ENCODE results near the gene TUBGCP2. TPM values are rescaled to one million over a fixed set of nuclear protein-coding genes. Genes with fewer than 3 reads are reported as not detected.
"Not testable (repeated sequence)": the region's sequence is repeated elsewhere in the genome, so short reads cannot be mapped to it uniquely, and the experiment has no call there.

The TUBGCP2 gene
- total RNA-seq, 1 donor from 2014 or later, result 56.2 TPM

DNA sequence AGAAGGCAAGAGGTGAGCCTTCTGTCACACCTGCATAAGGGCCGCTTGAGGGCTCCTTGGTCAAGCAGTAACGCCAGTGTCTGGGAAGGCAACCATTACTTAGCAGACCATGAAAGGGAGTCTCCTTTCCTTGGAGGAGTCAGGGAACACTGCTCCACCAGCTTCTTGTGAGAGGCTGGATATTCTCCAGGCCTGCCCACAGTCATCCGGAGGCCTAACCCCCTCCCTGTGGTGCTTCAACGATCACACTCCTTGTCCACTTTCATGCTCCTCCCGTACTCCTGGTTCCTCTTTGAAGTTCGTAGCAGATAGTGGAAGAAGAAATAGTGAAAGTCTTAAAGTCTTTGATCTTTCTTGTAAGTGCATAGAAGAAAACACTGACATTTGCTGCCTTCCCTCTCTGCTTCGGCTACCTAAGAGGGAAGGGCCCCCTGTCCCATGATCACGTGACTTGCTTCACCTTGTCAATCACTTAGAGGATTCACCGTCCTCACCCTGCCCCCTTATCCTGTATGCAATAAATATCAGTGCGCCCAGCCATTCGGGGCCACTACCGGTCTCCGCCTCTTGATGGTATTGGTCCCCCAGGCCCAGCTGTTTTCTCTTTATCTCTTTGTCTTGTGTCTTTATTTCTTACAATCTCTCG is 13.5 kb upstream of the TUBGCP2 start:
- H3K27me3 Mint-ChIP-seq (ENCODE audit: low read depth, unreplicated experiment), result peaks cover 24% of the 10 kb centered on the region
- H3K36me3 ChIP-seq (ENCODE audit: insufficient read depth, low read length); H3K79me2 ChIP-seq (ENCODE audit: insufficient read depth, low read length); H3K27ac ChIP-seq (ENCODE audit: low read depth, low read length); H3K4me1 Mint-ChIP-seq (ENCODE audit: low read depth, unreplicated experiment); H3K4me2 ChIP-seq (ENCODE audit: low read length); H3K36me3 Mint-ChIP-seq (ENCODE audit: low read depth, unreplicated experiment); H3K4me1 ChIP-seq (ENCODE audit: insufficient read depth, low read length); H2AFZ ChIP-seq (ENCODE audit: low read depth, low read length); FAIRE-seq; DNase-seq (ENCODE audit: low read depth); H3K9ac ChIP-seq (ENCODE audit: low read length); H3K27ac Mint-ChIP-seq (ENCODE audit: unreplicated experiment); H3K9me3 ChIP-seq (ENCODE audit: insufficient read depth, low read depth, low read length); H3K9me3 Mint-ChIP-seq (ENCODE audit: unreplicated experiment); H4K20me1 ChIP-seq (ENCODE audit: insufficient read depth, low read length); H3K4me3 Mint-ChIP-seq (ENCODE audit: unreplicated experiment); H3K4me3 ChIP-seq (ENCODE audit: insufficient read depth, low read depth, low read length): not testable (repeated sequence)
- peaks cover 11% of the 10 kb centered on the region for H3K27me3 ChIP-seq (ENCODE audit: insufficient read depth, low read length)

DNA sequence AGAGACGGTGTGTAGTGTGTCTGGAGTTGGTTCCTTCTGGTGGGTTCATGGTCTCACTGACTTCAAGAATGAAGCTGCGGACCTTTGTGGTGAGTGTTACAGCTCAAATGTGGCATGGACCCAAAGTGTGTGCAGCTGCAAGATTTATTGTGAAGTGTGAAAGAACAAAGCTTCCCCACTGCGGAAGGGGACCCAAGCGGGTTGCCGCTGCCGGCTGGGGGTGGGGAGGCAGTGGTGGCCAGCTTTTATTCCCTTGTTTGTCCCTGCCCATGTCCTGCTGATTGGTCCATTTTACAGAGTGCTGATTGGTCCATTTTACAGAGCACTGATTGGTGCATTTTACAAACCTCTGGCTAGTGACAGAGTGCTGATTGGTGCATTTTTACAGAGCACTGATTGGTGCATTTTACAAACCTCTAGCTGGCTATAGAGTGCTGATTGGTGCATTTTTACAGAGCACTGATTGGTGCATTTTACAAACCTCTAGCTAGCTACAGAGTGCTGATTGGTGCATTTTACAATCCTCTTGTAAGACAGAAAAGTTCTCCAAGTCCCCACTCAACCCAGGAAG is 12.3 kb upstream of the TUBGCP2 start:
- not testable (repeated sequence) for H3K4me1 Mint-ChIP-seq (ENCODE audit: low read depth, unreplicated experiment)

DNA sequence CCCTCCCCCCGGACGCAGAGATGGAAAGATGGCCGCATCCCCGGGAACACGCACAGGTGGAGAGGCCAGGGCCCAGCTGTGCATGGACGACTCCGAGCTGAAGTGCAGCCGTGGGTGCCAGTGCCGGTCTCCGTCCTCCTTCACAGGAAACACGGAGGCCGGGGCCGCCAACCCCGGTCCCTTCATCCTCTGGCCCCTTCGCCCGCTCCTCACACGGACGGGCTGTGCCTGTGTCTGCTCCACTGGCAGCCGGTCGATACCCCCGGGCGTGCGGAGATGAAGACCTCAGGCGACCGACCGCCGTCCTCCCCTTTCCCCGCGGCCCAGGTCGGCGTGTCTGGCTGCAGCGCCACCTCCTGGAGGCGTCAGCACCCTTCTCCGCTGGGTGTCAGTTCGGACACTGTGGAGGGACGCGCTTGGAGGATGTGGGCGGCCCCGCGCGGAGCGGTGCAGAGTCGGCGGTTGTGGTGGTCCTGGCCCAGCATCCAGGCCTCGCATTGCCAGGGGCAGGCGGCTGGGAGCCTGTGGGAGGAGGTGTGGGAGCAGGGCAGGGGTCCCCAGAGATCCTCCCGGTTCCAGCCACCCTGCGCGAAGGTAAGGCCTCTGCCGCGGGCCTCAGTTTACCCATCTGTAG is 9.9 kb upstream of the TUBGCP2 start:
- Mint-ChIP-seq H3K4me1 (ENCODE audit: low read depth, unreplicated experiment) (no peaks in the 10 kb centered on the region), H3K9me3 (ENCODE audit: unreplicated experiment) (no peaks in the 10 kb centered on the region), H3K4me3 (ENCODE audit: unreplicated experiment) (no peak overlapping the region), H3K36me3 (ENCODE audit: low read depth, unreplicated experiment) (no peaks in the 10 kb centered on the region), H3K27ac (ENCODE audit: unreplicated experiment) (no peak overlapping the region), H3K27me3 (ENCODE audit: low read depth, unreplicated experiment) (peaks cover 12% of the 10 kb centered on the region)
- FAIRE-seq (no peak), DNase-seq (ENCODE audit: low read depth) (no peak)
- peak overlapping the region; percentile 46 for H3K4me3 ChIP-seq (ENCODE audit: insufficient read depth, low read depth, low read length)
- no peak overlapping the region for H3K27ac ChIP-seq (ENCODE audit: low read depth, low read length)
- H3K4me1 ChIP-seq (ENCODE audit: insufficient read depth, low read length), result no peaks in the 10 kb centered on the region
- TF ChIP-seq, protein P1, sequence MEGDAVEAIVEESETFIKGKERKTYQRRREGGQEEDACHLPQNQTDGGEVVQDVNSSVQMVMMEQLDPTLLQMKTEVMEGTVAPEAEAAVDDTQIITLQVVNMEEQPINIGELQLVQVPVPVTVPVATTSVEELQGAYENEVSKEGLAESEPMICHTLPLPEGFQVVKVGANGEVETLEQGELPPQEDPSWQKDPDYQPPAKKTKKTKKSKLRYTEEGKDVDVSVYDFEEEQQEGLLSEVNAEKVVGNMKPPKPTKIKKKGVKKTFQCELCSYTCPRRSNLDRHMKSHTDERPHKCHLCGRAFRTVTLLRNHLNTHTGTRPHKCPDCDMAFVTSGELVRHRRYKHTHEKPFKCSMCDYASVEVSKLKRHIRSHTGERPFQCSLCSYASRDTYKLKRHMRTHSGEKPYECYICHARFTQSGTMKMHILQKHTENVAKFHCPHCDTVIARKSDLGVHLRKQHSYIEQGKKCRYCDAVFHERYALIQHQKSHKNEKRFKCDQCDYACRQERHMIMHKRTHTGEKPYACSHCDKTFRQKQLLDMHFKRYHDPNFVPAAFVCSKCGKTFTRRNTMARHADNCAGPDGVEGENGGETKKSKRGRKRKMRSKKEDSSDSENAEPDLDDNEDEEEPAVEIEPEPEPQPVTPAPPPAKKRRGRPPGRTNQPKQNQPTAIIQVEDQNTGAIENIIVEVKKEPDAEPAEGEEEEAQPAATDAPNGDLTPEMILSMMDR (IDR thresholded peaks at IDR 0.05; ENCODE audit: insufficient read depth, low read depth, low read length), result peak; percentile 44
- no peak for TF ChIP-seq EZH2 (IDR thresholded peaks at IDR 0.05; ENCODE audit: insufficient read depth, low read length)
- no peaks in the 10 kb centered on the region for H3K9me3 ChIP-seq (ENCODE audit: insufficient read depth, low read depth, low read length)
- H4K20me1 ChIP-seq (ENCODE audit: insufficient read depth, low read length), result peaks cover 3% of the 10 kb centered on the region
- H3K9ac ChIP-seq (ENCODE audit: low read length), result peak overlapping the region; percentile 37
- no peaks in the 10 kb centered on the region for H3K79me2 ChIP-seq (ENCODE audit: insufficient read depth, low read length)
- no peaks in the 10 kb centered on the region for H3K36me3 ChIP-seq (ENCODE audit: insufficient read depth, low read length)
- peak overlapping the region; percentile 89 for H3K4me2 ChIP-seq (ENCODE audit: low read length)
- H2AFZ ChIP-seq (ENCODE audit: low read depth, low read length), result peak overlapping the region; percentile 79
- no peaks in the 10 kb centered on the region for H3K27me3 ChIP-seq (ENCODE audit: insufficient read depth, low read length)

More for the DNA sequence above, 12.3 kb upstream of the TUBGCP2 start:
- peaks cover 14% of the 10 kb centered on the region for H3K27me3 Mint-ChIP-seq (ENCODE audit: low read depth, unreplicated experiment)
- H3K36me3 ChIP-seq (ENCODE audit: insufficient read depth, low read length); H2AFZ ChIP-seq (ENCODE audit: low read depth, low read length); H3K4me2 ChIP-seq (ENCODE audit: low read length); H3K36me3 Mint-ChIP-seq (ENCODE audit: low read depth, unreplicated experiment); H3K4me1 ChIP-seq (ENCODE audit: insufficient read depth, low read length); H3K79me2 ChIP-seq (ENCODE audit: insufficient read depth, low read length); H3K9me3 ChIP-seq (ENCODE audit: insufficient read depth, low read depth, low read length); H3K9me3 Mint-ChIP-seq (ENCODE audit: unreplicated experiment); DNase-seq (ENCODE audit: low read depth); H3K27me3 ChIP-seq (ENCODE audit: insufficient read depth, low read length); H4K20me1 ChIP-seq (ENCODE audit: insufficient read depth, low read length); FAIRE-seq; H3K27ac Mint-ChIP-seq (ENCODE audit: unreplicated experiment); H3K9ac ChIP-seq (ENCODE audit: low read length); H3K4me3 ChIP-seq (ENCODE audit: insufficient read depth, low read depth, low read length); H3K4me3 Mint-ChIP-seq (ENCODE audit: unreplicated experiment); H3K27ac ChIP-seq (ENCODE audit: low read depth, low read length): not testable (repeated sequence)
